DOHH2 (cell line): ENCODE results near the gene SDS.

Experiments used
- H3F3A ChIP-seq: fragments of 200-600 bp; sonication (generic), shearing (Covaris generic); 2 replicates; pipeline ENCODE4 v1.6.0; 2016; ENCODE audit warnings: antibody characterized with exemption, mild to moderate bottlenecking; ENCODE audit not compliant: control insufficient read depth, insufficient read depth
- H3K27ac ChIP-seq: fragments of 200-600 bp; sonication (generic); 2 replicates; pipeline ENCODE4 v1.5.1; 2014; ENCODE audit warnings: low read depth, mild to moderate bottlenecking, low read length, moderate library complexity
- H3K27me3 ChIP-seq: fragments of 200-600 bp; sonication (generic); 2 replicates; pipeline ENCODE4 v1.6.1; 2014; ENCODE audit warnings: mild to moderate bottlenecking, low read length, mixed read lengths; ENCODE audit not compliant: control insufficient read depth
- H3K36me3 ChIP-seq: fragments of 200-600 bp; sonication (generic); 2 replicates; pipeline ENCODE4 v1.6.1; 2014; ENCODE audit warnings: mild to moderate bottlenecking, low read length, moderate library complexity, mixed read lengths; ENCODE audit not compliant: control insufficient read depth
- H3K4me1 ChIP-seq: fragments of 200-600 bp; sonication (generic); 2 replicates; pipeline ENCODE4 v1.6.1; 2014; ENCODE audit warnings: mild to moderate bottlenecking, low read length, mixed read lengths; ENCODE audit not compliant: control insufficient read depth
- H3K4me2 ChIP-seq: fragments of 200-600 bp; sonication (generic); 2 replicates; pipeline ENCODE4 v1.6.0; 2014; ENCODE audit warnings: mild to moderate bottlenecking, low read length, moderate library complexity
- H3K4me3 ChIP-seq: fragments of 200-600 bp; sonication (generic); 2 replicates; pipeline ENCODE4 v1.5.1; 2014; ENCODE audit warnings: mild to moderate bottlenecking, low read length, mixed read lengths
- H3K79me2 ChIP-seq: fragments of 200-600 bp; sonication (generic); 2 replicates; pipeline ENCODE4 v1.6.1; 2014; ENCODE audit warnings: mild to moderate bottlenecking, low read length, mixed read lengths; ENCODE audit not compliant: control insufficient read depth
- H3K9me2 ChIP-seq: fragments of 200-600 bp; sonication (generic); replicated peaks from 2 replicates; pipeline ENCODE4 v1.6.1; 2014; ENCODE audit warnings: mild to moderate bottlenecking, low read length, mixed read lengths; ENCODE audit not compliant: control insufficient read depth
- H3K9me3 ChIP-seq: fragments of 200-600 bp; sonication (generic); 2 replicates; pipeline ENCODE4 v1.6.1; 2014; ENCODE audit warnings: antibody characterized with exemption, low read length, mixed read lengths; ENCODE audit not compliant: control insufficient read depth, insufficient read depth
- H4K20me1 ChIP-seq: fragments of 200-600 bp; sonication (generic); 2 replicates; pipeline ENCODE4 v1.6.0; 2014; ENCODE audit warnings: low read depth, mild to moderate bottlenecking, antibody characterized with exemption, low read length, moderate library complexity; ENCODE audit not compliant: control insufficient read depth, insufficient read depth
- EZH2phosphoT487 ChIP-seq: fragments of 200-600 bp; sonication (generic); IDR thresholded peaks from 2 replicates; pipeline ENCODE4 v1.6.1; 2017; ENCODE audit warnings: borderline replicate concordance, mild to moderate bottlenecking, antibody characterized with exemption, low read length, moderate library complexity, mixed read lengths
- TF ChIP-seq, protein P1 (sequence below): fragments of 200-600 bp; sonication (generic); IDR thresholded peaks from one replicate; pipeline ENCODE4 v1.5.1; 2014; ENCODE audit warnings: antibody characterized with exemption, mild to moderate bottlenecking, low read depth, low read length; ENCODE audit not compliant: poor library complexity, severe bottlenecking

The SDS gene

DNA sequence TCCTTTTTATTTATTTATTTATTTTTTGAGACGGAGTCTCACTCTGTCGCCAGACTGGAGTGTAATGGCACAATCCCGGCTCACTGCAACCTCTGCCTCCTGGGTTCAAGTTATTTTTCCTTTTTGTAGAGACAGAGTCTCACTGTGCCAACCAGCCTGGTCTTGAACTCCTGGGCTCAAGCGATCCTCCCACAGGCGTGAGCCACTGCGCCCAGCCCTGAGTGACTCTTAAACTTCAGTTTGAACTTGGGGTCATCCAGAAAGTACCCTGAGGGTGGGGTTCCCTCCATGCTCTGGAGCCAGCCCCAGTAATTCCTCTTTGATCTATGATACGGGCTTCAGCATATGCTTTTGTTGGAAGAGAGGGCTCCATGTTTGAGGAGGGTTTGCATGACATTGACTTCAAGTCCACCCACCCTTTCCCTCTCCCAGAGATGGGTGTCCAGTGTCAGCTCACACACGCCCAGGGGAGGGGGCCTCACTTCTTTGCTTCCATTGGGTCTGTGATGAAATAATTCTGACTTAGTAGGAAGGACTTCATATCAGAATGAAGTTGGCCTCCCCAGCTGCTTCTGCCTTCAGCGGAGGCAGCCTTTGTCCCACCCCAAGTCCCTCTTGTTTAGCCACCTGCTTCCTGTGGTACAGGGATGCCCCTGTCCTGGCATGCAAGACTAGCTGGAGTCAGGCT lies 11.9 kb downstream of the SDS start:
- H3K9me3 ChIP-seq = no peaks in the 10 kb centered on the region
- H4K20me1 ChIP-seq = no peaks in the 10 kb centered on the region
- no peaks in the 10 kb centered on the region for H3K9me2 ChIP-seq
- no peaks in the 10 kb centered on the region for H3K36me3 ChIP-seq
- H3K79me2 ChIP-seq = no peaks in the 10 kb centered on the region
- TF ChIP-seq, protein P1, sequence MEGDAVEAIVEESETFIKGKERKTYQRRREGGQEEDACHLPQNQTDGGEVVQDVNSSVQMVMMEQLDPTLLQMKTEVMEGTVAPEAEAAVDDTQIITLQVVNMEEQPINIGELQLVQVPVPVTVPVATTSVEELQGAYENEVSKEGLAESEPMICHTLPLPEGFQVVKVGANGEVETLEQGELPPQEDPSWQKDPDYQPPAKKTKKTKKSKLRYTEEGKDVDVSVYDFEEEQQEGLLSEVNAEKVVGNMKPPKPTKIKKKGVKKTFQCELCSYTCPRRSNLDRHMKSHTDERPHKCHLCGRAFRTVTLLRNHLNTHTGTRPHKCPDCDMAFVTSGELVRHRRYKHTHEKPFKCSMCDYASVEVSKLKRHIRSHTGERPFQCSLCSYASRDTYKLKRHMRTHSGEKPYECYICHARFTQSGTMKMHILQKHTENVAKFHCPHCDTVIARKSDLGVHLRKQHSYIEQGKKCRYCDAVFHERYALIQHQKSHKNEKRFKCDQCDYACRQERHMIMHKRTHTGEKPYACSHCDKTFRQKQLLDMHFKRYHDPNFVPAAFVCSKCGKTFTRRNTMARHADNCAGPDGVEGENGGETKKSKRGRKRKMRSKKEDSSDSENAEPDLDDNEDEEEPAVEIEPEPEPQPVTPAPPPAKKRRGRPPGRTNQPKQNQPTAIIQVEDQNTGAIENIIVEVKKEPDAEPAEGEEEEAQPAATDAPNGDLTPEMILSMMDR = no peak
- TF ChIP-seq EZH2phosphoT487 = no peak
- no peaks in the 10 kb centered on the region for H3F3A ChIP-seq
- no peaks in the 10 kb centered on the region for H3K27me3 ChIP-seq
- H3K4me3 ChIP-seq = no peak overlapping the region
- H3K4me1 ChIP-seq = peaks cover 6% of the 10 kb centered on the region; the same call in 1 of the 2 replicates
- H3K4me2 ChIP-seq = no peak overlapping the region
- H3K27ac ChIP-seq = no peak overlapping the region

DNA sequence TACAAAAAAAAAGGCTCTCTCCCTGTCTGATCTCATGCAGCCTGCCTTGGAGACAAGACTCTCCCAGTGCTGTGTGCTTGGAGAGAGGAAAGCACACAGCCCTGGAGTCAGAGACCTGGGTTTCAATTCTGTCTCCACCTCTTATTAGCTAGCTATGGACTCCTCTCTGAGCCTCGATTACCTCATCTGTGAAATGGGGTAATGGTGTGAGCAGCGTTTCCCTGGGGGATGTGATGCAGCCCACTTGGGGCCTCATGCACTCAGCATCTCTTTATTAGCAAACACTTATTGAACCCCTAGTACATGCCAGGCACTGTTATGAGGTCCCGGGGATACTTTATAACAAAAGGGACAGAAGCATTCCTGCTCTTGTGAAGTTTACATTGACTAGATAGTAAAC lies 12.5 kb downstream of the SDS start:
- H3K79me2 ChIP-seq = no peaks in the 10 kb centered on the region
- H4K20me1 ChIP-seq = no peaks in the 10 kb centered on the region
- TF ChIP-seq EZH2phosphoT487 = no peak
- TF ChIP-seq, protein P1 = no peak
- no peaks in the 10 kb centered on the region for H3K27me3 ChIP-seq
- no peaks in the 10 kb centered on the region for H3F3A ChIP-seq
- no peaks in the 10 kb centered on the region for H3K36me3 ChIP-seq
- H3K9me3 ChIP-seq = no peaks in the 10 kb centered on the region
- no peak overlapping the region for H3K27ac ChIP-seq
- H3K9me2 ChIP-seq = no peaks in the 10 kb centered on the region
- H3K4me3 ChIP-seq = no peak overlapping the region
- peaks cover 6% of the 10 kb centered on the region; the same call in 1 of the 2 replicates for H3K4me1 ChIP-seq
- no peak overlapping the region for H3K4me2 ChIP-seq

DNA sequence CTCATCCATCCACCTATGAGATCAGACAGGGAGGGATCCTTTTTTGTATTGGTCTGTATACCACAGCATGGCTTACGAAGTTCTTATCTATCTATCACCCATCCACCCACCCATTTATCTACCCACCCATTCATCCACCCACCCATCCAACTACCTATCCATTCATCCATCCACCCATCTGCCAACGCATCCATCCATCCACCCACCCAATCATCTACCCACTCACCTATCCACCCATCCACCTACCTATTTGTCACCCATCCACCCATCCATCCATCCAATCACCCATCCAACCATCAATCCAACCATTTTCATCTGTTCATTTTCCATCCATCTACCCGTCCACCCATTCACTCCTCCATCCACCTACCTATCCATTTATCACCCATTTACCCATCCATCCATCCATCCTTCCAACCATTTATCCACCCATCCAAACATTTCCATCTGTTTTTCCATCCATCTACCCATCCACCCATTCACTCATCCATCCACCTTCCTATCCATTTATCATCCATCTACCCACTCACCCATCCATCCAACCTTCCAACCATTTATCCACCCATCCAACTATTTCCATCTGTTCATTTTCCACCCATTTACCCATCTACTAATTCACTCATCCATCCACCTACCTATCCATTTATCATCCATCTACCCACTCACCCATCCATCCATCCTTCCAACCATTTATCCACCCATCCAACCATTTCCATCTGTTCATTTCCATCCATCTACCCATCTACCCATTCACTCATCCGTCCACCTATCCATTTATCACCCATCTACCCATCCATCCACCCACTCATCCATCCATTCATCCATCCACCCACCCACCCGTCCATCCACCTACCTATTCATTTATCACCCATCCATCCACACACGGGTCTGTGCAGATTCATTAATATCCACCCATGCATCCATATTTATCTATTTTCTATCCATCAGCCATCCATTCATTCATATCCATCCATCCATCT lies 13.3 kb downstream of the SDS start:
- H3K9me3 ChIP-seq = no peaks in the 10 kb centered on the region
- no peaks in the 10 kb centered on the region for H3K79me2 ChIP-seq
- no peaks in the 10 kb centered on the region for H3K36me3 ChIP-seq
- peaks cover 6% of the 10 kb centered on the region; the same call in 1 of the 2 replicates for H3K4me1 ChIP-seq
- no peaks in the 10 kb centered on the region for H3K9me2 ChIP-seq
- H3K27ac ChIP-seq = no peak overlapping the region
- no peaks in the 10 kb centered on the region for H3K27me3 ChIP-seq
- H3F3A ChIP-seq = no peaks in the 10 kb centered on the region
- H3K4me2 ChIP-seq = no peak overlapping the region
- no peak overlapping the region for H3K4me3 ChIP-seq
- TF ChIP-seq EZH2phosphoT487 = no peak
- TF ChIP-seq, protein P1 = no peak
- H4K20me1 ChIP-seq = no peaks in the 10 kb centered on the region
